K562 treated with DMSO at 1 percent for 48 hours (cell line): ENCODE data around the gene OGFOD3. TPM values are rescaled to one million over a fixed set of nuclear protein-coding genes. Genes with fewer than 3 reads are reported as not detected.

Experiments
- total RNA-seq: library from RNA; unstranded; fragments of 300-600 nt; gene quantifications from 2 replicates; pipeline ENCODE4 v1.2.3, GENCODE V29; 2022; ENCODE audit warnings: low replicate concordance; ENCODE audit errors: extremely low read depth

The OGFOD3 gene
- total RNA-seq: not detected in 2 replicates

DNA sequence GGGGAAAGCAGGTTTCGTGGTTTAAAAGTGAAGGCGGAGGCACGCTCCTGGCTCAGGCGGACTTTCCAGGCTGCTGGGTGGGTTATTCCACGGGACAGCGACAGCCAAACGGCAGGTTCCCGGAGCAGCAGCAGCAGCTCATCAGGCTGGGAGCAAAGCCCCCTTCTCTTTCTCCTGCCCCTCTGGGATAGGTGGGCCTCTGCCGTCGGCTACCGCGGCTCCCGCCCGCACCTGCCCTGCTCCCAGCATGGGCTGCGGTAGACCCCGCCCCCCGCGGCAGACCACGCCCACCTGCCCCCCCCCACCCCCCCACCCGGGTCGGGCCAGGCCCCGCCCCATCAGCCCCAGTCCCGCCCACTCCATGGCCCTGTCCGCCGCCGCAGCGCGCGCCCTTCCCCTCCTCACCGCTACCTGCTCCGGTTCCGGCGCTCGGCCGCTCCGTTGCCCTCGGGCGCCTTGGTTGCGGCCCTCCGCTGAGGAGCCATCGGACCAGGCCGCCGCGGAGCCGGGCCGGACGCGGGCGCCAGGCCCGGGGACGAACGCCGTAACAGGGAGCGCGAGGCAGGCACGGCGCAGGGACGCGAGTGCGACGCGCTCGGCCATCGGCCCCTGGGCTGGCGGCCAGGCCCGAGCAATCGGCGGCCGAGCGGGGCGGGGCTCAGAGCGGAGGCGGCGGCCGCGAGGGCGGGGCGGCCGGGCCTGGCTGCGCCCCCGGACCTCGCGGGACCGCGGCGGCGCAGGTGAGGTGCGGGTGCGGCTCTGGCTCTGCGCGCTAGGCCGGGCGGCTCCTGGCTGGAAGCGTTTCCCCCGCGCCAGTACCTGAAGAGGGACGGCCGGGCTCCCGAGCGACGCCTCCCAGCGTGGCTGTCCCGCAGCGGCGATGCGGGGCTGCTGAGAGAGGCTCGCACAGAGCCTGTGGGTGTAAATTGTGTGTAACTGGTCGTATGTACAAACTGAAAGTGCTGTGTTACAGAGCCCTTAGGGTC, at the start of gene OGFOD3, which contains the start of gene HEXD:
Gene OGFOD3, minus strand, starts transcription at position 586 of the 986 bp plus-strand sequence. Its CDS starts 101 bp downstream, at position 485.
Gene HEXD, plus strand, starts transcription at position 347 of the 986 bp plus-strand sequence. CDS start 1,453 bp downstream, outside the sequence.

DNA sequence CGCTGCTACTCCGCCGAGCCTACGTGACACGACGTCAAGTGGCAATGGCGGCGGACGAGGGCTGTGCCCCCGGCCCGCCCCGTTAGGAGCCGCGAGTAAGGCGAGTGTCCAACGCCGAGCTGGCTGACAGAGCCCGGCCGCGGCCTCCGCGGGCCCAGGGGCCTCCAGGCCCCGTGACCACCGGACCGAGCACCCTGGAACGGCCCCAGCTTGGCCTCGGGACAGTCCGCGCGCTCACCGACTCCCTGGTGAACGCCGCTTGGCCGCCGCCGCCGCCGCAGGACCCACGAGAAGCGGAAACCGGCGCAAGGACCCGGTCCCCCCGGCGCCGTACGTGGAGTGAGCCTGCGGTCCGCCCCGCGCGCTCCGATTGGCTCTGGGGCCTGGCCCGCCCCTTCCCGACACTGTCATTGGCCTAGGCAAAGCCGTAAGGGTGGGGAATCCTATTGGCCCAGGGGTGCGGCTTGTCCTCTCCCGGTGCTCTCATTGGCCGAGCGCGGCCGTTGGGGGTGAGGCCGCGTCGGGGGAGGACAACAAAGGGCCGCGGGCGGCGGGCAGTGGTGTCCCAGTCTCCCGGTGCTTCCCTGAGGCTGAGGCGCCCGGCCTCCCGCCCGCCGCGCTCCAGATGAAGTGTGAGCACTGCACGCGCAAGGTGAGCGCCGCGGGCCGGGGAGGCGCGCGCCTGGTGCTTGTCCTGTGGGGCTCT, 39.9 kb upstream of the OGFOD3 start, which contains the start of gene NARF:
Gene NARF, plus strand, starts transcription at position 563 of the 706 bp plus-strand sequence. Its CDS starts 63 bp downstream, at position 626.

DNA sequence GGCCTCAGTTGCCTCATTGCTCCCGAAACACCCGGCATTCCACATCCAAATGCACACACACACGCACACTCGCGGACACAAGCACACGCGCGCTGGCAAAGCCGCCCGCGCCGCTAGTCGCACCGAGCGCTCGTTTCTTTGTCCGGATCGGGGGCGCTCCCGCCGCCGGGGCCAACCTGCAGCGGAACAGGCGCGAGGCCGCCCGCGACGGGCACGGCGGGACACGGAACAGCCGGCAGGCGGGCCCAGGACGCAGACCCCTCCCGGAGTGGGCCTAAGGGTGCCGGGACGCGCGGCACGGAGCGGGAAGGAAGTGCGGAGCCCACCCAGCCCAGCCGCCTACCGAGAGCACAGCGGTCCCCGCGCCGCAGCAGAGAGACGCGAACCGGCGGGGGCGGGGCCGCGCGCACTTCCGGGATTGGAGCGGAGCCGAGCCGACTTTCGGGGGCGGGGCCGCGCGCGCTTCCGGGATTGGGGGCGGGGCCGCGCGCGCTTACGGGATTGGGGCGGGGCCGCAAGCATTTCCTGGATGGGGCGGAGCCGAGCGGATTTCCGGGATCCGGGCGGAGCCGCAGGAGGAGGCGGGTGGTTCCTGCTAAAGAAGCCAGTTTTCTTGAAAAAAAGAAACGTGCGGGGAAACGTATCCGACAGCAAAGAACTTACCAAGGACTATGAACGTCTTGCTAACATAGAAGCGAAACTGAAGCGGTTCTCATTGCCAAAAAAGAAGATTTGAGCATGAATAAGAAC, 32.1 kb upstream of the OGFOD3 start, which contains the start of gene CYBC1:
Gene CYBC1, minus strand, starts transcription at position 396 of the 750 bp plus-strand sequence. CDS start 1,498 bp downstream, outside the sequence.

DNA sequence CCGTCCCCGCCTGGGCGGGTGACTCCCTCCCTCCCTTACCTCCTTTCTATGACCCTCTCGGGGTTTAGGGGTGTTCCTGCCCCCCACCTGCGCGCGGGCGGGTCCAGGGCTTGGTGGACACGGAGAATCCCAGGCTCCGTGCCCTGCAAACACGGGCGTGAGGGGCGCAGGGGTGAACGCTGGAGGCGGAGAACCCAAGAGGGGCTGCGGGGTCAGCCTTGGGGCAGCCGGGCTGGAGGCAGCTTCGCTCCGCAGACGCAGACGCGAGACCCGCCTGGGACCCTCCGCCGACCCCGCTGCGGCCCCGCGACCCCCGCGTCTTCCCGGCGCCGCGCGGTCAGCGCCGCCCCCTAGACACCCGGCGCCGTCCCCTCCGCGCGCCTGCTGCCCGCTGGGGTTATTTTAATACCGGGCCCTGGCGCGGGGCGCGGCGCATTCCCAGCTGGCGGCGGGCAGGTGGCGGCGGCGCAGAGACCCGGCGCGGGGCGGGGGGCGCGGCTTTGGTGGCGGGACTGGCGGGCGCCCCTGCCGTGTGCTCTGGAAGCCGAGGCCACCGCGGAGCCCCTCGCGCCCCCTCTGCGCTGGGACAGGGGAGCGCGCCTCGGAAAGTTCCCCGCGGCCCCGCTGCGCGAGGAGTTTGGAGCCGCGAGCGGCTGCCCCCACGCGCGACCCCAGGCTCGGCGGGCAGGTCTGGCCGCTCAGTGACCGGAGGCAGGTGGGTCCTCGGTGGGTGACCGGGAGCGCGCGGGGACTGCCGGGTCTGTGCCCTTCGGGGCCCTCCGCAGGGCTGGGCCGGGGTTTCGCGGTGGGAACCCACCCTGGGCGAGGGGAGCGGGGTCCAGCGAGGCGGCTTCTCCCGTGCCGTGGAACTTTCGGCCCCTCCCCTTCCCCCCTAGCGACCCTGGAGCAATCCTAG, 46.8 kb downstream of the OGFOD3 start, which contains the start of gene UTS2R:
Gene UTS2R, plus strand, starts transcription at position 433 of the 916 bp plus-strand sequence. CDS start 2,560 bp downstream, outside the sequence.

DNA sequence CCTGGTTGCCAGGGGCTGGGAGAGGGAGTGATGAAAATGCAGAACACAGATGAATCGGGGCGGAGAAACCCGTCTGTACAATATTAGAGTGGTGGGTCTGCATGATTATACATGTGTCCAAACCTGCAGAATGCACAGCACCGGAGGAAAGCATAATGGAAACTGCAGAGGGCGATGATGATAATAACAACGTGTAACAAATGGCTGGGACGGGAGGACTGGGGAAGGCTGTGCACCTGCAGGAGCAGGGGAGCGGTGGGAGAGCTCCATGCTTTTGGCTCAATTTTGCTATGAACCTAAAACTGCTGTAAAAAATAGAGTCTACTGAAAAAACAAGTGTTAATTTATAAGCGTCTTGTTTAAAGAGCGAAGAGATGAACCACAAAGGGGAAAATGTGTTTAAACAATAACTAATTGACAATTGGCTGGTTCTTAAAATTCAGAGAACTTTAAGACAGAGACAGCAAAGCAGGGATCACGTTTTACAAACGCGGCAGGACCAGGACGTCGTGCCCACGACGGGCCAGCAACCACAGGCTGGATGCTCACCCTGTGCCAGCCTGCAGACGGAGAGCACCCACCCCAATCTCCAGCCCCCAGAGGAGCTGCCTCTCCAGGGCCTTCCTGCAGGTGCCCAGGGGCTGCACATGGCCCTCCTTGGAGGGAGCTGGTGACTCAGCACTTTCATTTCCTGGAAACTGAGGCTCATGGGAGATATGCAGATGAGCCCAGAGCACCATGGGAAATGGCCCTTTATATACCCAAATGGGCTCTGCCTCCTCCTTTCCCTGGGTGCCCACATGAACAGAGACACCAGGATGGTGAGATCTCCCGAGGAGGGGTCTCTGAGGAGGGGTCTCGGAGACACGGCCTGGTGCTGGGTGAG, 59.7 kb downstream of the OGFOD3 start, which contains the start of gene TEX19:
Gene TEX19, plus strand, starts transcription at position 783 of the 886 bp plus-strand sequence. CDS start 2,904 bp downstream, outside the sequence.

Other genes with a start within 250 kb of the OGFOD3 start
- not detected in 2 replicates for gene CCDC57, start 205.7 kb downstream of the OGFOD3 start, total RNA-seq
- not detected in 2 replicates for gene SLC16A3, start 189.5 kb downstream of the OGFOD3 start, total RNA-seq
- 111 TPM in 1 of 2 replicates, not detected in the other for gene CSNK1D, start 144.9 kb downstream of the OGFOD3 start, total RNA-seq
- gene CD7, start 101.0 kb downstream of the OGFOD3 start, total RNA-seq: not detected in 2 replicates
- gene SECTM1, start 84.8 kb downstream of the OGFOD3 start, total RNA-seq: not detected in 2 replicates
- gene TEX19, start 59.3 kb downstream of the OGFOD3 start, total RNA-seq: not detected in 2 replicates
- not detected in 2 replicates for gene UTS2R, start 46.8 kb downstream of the OGFOD3 start, total RNA-seq
- gene HEXD, start 239 bp downstream of the OGFOD3 start, total RNA-seq: not detected in 2 replicates
- gene CYBC1, start 32.2 kb upstream of the OGFOD3 start, total RNA-seq: 472 TPM in 1 of 2 replicates, not detected in the other
- gene NARF, start 40.2 kb upstream of the OGFOD3 start, total RNA-seq: 1,021 TPM in 1 of 2 replicates, not detected in the other
- gene FOXK2, start 101.1 kb upstream of the OGFOD3 start, total RNA-seq: not detected in 2 replicates
- not detected in 2 replicates for gene WDR45B, start 229.9 kb upstream of the OGFOD3 start, total RNA-seq